ENCODE measurements around the gene FILIP1.

The FILIP1 gene

DNA sequence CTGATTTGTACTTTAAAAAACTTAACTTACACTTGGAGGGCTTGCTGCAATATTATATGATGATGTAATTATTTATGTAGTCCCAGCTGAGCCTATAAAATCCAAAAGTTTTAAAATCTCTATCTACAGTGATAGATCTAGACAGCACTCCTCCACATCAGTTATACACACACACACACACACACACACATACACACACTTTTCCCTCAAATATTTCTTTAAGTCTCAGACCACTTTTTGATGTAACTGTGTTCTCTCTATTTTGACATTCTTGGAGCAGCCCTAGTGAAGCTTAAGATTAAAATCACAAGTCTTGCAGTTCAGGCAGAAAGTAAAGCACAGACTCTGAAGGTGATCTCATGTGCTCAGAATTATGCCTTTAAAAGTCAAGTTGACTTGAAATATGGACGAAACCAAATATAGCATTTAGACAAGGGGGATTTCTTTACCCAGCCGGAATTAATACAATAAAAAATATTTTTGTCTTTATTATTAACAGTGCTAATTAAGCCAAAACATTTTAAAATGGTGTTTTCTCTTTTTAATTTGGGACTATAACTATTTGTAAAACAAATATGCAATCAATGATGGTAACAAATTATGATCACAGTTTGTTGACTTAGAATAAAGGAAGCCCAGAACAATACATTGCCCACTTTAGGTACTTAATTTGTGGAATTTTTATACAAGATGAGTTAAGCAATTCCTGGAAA, 145.5 kb downstream of the FILIP1 start:
- no peak for DNase-seq (ENCODE audit: low spot score in 2 of 2)
- Mint-ChIP-seq H3K4me3 (no peak overlapping the region), H3K27ac (ENCODE audit: low read depth) (no peak overlapping the region), H3K36me3 (ENCODE audit: insufficient read depth) (no peaks in the 10 kb centered on the region), H3K4me1 (no peaks in the 10 kb centered on the region), H3K27me3 (peaks cover 21% of the 10 kb centered on the region), H3K9me3 (no peaks in the 10 kb centered on the region)
- ATAC-seq (replicated peaks; ENCODE audit: extremely low read depth, poor library complexity, severe bottlenecking), result no peak

DNA sequence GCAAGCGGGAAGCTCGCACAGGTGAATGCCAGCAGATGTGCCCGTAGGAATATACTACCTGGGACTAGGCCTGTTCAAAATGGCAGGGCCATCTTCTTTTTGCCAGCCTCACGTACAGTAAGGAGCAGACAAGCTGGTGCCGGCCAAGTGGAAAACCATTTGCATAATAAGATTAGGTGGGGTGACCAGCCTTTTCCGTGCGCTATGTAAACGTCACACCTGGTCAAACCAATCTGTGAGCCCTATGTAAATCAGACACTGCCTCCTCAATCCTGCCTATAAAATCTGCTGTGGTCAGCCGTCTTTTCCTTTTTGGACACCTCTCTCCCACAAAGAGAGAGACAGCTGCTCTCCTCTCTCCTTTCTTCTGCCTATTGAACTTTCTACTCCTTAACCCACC, 148.2 kb downstream of the FILIP1 start:
- no peak for ATAC-seq (replicated peaks; ENCODE audit: extremely low read depth, poor library complexity, severe bottlenecking)
- DNase-seq (ENCODE audit: low spot score in 2 of 2), result no peak
- H3K27ac Mint-ChIP-seq (ENCODE audit: low read depth), result no peak overlapping the region
- H3K27me3 Mint-ChIP-seq, result peaks cover 21% of the 10 kb centered on the region
- H3K9me3 Mint-ChIP-seq, result no peaks in the 10 kb centered on the region
- no peak overlapping the region for H3K4me3 Mint-ChIP-seq
- H3K4me1 Mint-ChIP-seq, result no peaks in the 10 kb centered on the region
- H3K36me3 Mint-ChIP-seq (ENCODE audit: insufficient read depth), result no peaks in the 10 kb centered on the region

DNA sequence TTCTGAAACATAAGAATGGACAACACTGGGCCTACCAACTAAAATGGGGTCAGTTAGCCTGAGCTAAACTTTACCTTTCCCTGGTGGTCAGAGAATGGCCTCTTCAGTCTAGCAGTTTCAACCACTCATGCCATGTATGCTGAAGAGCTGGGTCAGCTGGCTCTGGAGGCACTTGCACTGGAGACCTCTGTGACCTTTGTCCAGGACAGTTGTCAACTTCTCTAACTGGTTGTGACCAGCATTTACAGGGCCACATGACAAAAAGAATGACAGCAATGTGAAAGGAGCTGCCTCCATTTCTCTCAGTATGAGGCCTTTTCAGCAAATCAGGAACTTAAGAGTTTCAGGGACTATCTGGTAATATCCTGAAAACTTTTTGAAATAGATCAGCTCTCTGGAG, 149.1 kb downstream of the FILIP1 start:
- Mint-ChIP-seq H3K36me3 (ENCODE audit: insufficient read depth) (no peaks in the 10 kb centered on the region), H3K9me3 (no peaks in the 10 kb centered on the region), H3K4me3 (no peak overlapping the region), H3K27me3 (peaks cover 16% of the 10 kb centered on the region), H3K4me1 (no peaks in the 10 kb centered on the region), H3K27ac (ENCODE audit: low read depth) (no peak overlapping the region)
- no peak for DNase-seq (ENCODE audit: low spot score in 2 of 2)
- no peak for ATAC-seq (replicated peaks; ENCODE audit: extremely low read depth, poor library complexity, severe bottlenecking)

DNA sequence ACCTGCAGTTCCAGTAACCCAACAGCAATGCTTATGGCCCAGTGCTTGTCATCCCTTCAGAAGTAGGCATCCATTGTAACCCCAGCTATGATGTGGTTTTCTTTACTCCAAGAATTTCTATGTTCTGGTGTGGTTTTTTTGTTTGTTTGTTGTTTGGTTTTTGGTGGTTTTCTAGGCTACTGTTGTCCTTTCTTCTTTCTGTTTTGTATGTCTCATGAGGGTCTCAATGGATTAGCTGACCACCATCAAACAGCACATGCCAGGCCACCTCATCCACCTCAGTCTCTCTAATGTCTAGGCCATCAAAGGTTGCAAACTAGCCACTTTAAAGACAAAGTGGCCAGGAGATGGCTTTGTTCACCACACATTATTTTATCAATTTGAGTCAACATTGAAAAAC, 149.6 kb downstream of the FILIP1 start:
- H3K9me3 Mint-ChIP-seq, result no peaks in the 10 kb centered on the region
- no peak overlapping the region for H3K4me3 Mint-ChIP-seq
- peaks cover 11% of the 10 kb centered on the region for H3K27me3 Mint-ChIP-seq
- H3K4me1 Mint-ChIP-seq, result no peaks in the 10 kb centered on the region
- ATAC-seq (replicated peaks; ENCODE audit: extremely low read depth, poor library complexity, severe bottlenecking) (no peak), DNase-seq (ENCODE audit: low spot score in 2 of 2) (no peak)
- H3K36me3 Mint-ChIP-seq (ENCODE audit: insufficient read depth), result no peaks in the 10 kb centered on the region
- no peak overlapping the region for H3K27ac Mint-ChIP-seq (ENCODE audit: low read depth)

DNA sequence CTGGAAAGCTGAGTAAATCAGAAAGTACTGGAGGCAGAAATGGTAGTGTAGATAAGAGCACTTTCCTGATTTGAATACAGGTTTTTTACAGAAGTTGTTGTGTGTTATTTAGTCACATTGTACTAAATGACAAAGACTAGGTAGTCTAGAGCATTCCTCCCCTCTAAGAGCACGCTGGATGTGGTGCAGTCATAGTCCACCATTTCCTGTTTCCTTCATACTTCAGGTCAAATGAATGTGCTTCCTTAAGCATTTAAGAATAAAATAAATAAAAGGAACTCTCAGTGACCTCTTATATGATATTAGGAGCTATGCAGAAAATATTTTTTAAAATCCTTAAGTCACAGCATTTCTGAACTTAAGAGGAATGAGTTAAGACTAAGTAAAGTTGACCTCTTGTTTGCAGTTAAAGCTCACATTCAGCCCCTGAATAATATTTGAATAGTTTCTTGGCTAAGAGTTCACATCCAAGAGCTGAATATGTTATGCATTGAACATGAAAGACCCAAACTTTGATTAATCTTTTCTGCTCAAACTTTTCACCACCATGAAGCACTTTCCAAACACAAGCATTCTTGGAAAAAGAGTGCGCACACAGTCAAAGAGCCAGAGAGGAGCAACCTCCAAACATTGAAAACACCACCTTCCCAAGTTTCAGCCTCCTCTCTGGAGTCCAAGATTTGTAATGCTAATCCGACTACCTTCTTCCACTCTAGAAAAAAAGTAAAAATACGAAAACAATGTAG, 155.6 kb downstream of the FILIP1 start:
- Mint-ChIP-seq H3K27me3 (peaks cover 8% of the 10 kb centered on the region), H3K36me3 (ENCODE audit: insufficient read depth) (no peaks in the 10 kb centered on the region), H3K9me3 (no peaks in the 10 kb centered on the region), H3K27ac (ENCODE audit: low read depth) (no peak overlapping the region), H3K4me1 (peaks cover 5% of the 10 kb centered on the region), H3K4me3 (no peak overlapping the region)
- no peak for DNase-seq (ENCODE audit: low spot score in 2 of 2)
- no peak for ATAC-seq (replicated peaks; ENCODE audit: extremely low read depth, poor library complexity, severe bottlenecking)

DNA sequence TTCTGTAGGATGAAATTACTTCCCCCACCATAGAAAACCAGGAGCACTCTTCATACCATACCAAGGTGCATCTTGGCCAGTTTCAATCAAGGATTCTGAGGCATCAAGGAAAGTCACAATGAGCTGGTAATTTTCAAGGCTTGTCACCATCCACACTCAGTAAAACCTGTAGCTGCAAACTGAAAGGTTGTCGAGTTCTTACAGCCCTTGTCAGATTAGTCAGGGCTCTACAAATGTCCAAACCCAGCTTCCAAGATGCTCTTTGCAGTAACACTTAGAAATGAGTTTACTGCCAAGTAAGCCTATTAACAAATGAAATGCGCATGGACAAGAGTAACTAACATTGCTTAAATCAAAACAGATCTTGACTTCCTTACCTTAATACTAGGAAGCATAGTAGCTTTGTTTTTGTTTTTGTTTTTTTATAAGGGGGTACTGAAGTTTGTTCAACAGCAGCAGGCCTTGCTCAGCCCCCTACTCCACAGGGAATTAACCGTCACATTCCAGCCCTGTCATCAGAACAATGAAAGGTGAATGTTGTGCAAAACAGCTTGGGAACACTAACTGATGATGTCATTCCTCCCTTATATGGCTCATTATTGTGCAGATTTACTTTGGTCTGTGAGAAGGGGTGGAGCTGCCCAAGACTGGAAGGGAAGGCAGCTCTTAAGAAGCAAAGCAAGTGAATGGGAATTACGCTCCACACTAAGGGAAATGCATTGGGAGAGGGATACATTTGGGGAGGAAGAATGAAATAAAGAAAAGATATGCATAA, 159.1 kb downstream of the FILIP1 start:
- DNase-seq (ENCODE audit: low spot score in 2 of 2) (no peak), ATAC-seq (replicated peaks; ENCODE audit: extremely low read depth, poor library complexity, severe bottlenecking) (no peak)

DNA sequence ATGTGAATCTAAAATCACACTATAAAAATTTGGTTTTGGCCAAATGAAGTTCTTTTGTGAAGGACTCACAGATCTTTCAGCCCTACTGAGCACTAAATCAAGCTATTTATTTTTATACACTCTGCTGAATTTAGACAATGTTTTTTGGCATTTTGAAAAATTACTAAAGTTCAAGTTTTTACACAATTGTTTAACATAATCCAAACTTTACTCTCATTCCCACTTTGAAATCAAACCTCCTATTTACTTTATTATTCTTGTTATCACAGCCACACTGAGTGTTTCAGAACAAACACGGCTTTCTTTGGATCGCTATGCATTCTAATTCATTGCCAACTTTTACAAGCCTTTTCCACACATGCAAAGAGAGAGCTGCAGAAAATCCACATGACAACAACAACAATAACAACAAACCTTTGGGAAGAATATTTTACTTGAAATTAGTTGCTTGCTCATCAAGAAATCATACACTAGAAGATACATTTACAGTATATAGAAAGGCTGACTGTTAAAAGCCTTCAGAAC, 159.9 kb downstream of the FILIP1 start:
- Mint-ChIP-seq H3K27ac (ENCODE audit: low read depth) (no peak overlapping the region), H3K4me3 (no peak overlapping the region), H3K36me3 (ENCODE audit: insufficient read depth) (no peaks in the 10 kb centered on the region), H3K4me1 (peaks cover 5% of the 10 kb centered on the region), H3K27me3 (peaks cover 18% of the 10 kb centered on the region), H3K9me3 (no peaks in the 10 kb centered on the region)
- ATAC-seq (replicated peaks; ENCODE audit: extremely low read depth, poor library complexity, severe bottlenecking) (no peak), DNase-seq (ENCODE audit: low spot score in 2 of 2) (no peak)

More for the DNA sequence above, 159.1 kb downstream of the FILIP1 start:
- Mint-ChIP-seq H3K4me3 (no peak overlapping the region), H3K4me1 (peaks cover 5% of the 10 kb centered on the region), H3K36me3 (ENCODE audit: insufficient read depth) (no peaks in the 10 kb centered on the region), H3K27me3 (peaks cover 10% of the 10 kb centered on the region), H3K27ac (ENCODE audit: low read depth) (no peak overlapping the region), H3K9me3 (no peaks in the 10 kb centered on the region)

DNA sequence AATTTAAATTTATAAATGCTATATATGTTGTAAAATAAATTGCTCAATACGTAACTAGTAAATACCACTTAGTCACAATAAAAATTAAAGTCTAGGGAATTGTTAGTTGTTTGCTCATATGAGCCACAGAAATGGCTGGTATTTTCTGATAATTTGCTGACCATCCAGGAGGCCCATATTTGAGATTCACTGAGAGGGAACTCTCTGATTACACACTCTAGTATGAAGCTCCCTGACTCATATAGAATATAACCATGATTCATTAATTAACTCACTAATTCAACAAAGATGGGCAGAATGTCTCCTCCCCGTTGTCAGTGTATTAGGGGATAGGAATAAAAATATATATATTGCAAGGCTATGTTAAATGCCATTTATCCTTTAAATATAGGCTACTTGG, 162.4 kb downstream of the FILIP1 start:
- H3K36me3 Mint-ChIP-seq (ENCODE audit: insufficient read depth), result no peaks in the 10 kb centered on the region
- H3K4me3 Mint-ChIP-seq, result no peak overlapping the region
- peaks cover 10% of the 10 kb centered on the region for H3K27me3 Mint-ChIP-seq
- no peak overlapping the region for H3K27ac Mint-ChIP-seq (ENCODE audit: low read depth)
- H3K9me3 Mint-ChIP-seq, result no peaks in the 10 kb centered on the region
- ATAC-seq (replicated peaks; ENCODE audit: extremely low read depth, poor library complexity, severe bottlenecking) (no peak), DNase-seq (ENCODE audit: low spot score in 2 of 2) (no peak)
- no peaks in the 10 kb centered on the region for H3K4me1 Mint-ChIP-seq

DNA sequence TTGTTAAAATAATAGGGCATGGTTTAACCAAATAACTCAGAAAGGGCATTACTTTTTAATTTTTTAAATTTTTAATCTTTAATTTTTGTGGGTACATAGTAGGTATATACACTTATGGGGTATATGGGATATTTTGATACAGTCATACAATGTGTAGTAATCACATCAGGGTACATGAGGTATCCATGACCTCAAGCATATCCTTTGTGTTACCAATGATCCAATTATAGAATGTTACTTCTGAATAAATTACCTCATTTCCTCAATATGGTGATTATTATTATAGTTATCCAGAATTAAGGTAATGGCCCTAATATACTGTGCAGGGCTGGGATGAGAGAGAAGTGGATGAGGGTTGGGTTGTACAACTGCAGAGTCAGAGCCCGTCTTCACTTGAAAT, 163.9 kb downstream of the FILIP1 start:
- DNase-seq (ENCODE audit: low spot score in 2 of 2), result no peak
- no peaks in the 10 kb centered on the region for H3K9me3 Mint-ChIP-seq
- H3K27me3 Mint-ChIP-seq, result peaks cover 16% of the 10 kb centered on the region
- no peak for ATAC-seq (replicated peaks; ENCODE audit: extremely low read depth, poor library complexity, severe bottlenecking)
- no peaks in the 10 kb centered on the region for H3K4me1 Mint-ChIP-seq
- H3K4me3 Mint-ChIP-seq, result no peak overlapping the region
- H3K27ac Mint-ChIP-seq (ENCODE audit: low read depth), result no peak overlapping the region
- H3K36me3 Mint-ChIP-seq (ENCODE audit: insufficient read depth), result no peaks in the 10 kb centered on the region

DNA sequence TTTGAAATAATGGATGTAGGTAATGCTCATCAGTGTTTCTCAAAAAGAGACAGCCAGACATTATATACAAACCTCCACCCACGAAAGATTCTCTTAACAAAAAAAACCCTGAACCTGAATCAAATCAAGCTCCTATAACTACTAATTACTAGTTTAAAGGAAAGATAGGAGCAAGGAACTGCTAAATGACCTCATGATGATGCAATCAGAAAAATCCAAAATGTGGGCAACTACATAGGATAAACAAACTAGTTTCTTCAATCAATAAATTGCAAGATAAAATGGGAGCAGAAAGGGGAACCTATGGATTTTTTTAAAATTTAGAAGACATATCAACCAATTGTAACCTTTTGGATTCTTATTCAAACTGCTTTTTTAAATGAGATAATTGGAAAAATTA, 165.8 kb downstream of the FILIP1 start:
- ATAC-seq (replicated peaks; ENCODE audit: extremely low read depth, poor library complexity, severe bottlenecking), result no peak
- no peak overlapping the region for H3K27ac Mint-ChIP-seq (ENCODE audit: low read depth)
- no peaks in the 10 kb centered on the region for H3K9me3 Mint-ChIP-seq
- no peaks in the 10 kb centered on the region for H3K36me3 Mint-ChIP-seq (ENCODE audit: insufficient read depth)
- H3K4me3 Mint-ChIP-seq, result no peak overlapping the region
- no peaks in the 10 kb centered on the region for H3K4me1 Mint-ChIP-seq
- H3K27me3 Mint-ChIP-seq, result peaks cover 19% of the 10 kb centered on the region
- no peak for DNase-seq (ENCODE audit: low spot score in 2 of 2)

DNA sequence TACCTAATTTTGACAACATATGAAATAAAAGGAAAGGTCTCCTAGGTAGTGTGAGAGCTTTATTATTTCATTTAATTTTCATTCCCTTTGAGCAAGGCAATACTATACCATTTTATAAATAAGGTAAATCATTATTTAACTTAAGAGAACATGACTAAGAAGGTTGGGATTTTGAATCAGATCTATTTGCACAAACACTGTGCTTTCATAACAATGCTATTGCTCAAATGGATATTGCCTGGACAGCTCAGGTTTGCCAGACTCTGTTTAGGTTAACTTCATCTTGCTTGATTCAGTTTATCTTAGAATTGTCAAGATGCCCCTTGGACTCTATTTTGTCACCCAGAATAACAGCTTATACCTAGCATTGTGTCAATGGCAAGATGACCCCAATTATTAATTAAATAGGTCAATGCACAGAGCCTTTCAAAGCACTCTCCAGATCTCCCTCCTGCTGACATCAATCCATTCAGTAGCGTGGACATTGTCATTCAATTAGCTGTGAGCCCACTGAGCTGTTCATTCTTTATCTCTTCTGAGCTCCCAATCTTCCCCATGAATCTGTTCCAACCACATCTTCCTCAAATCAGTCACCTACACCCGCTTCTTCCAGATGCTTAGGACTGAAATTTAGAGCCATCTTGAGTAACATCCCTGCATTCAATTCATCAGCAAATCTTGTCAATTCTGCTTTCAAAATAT, 166.9 kb downstream of the FILIP1 start:
- no peaks in the 10 kb centered on the region for H3K4me1 Mint-ChIP-seq
- no peaks in the 10 kb centered on the region for H3K9me3 Mint-ChIP-seq
- peaks cover 19% of the 10 kb centered on the region for H3K27me3 Mint-ChIP-seq
- no peak overlapping the region for H3K4me3 Mint-ChIP-seq
- DNase-seq (ENCODE audit: low spot score in 2 of 2), result no peak
- no peak for ATAC-seq (replicated peaks; ENCODE audit: extremely low read depth, poor library complexity, severe bottlenecking)
- H3K27ac Mint-ChIP-seq (ENCODE audit: low read depth), result no peak overlapping the region
- no peaks in the 10 kb centered on the region for H3K36me3 Mint-ChIP-seq (ENCODE audit: insufficient read depth)

DNA sequence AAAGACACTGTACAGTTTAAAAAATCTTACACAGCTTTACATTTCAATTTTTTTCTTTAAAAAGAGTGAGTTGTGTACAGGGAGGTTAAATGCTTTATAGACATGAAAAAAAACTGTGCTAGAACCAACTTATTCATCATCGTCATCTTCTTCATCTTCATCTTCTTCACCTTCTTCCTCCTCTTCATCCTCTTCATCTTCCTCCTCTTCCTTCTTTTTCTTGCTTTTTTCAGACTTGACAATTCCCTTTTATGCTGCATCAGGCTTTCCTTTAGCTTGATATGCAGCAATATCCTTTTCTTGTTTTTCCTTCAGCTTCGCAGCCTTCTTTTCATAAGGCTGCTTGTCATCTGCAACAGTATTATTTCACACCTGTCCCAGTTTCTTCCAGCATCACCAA, 174.7 kb downstream of the FILIP1 start:
- peaks cover 2% of the 10 kb centered on the region for H3K36me3 Mint-ChIP-seq (ENCODE audit: insufficient read depth)
- peaks cover 32% of the 10 kb centered on the region for H3K27me3 Mint-ChIP-seq
- no peak overlapping the region for H3K4me3 Mint-ChIP-seq
- ATAC-seq (replicated peaks; ENCODE audit: extremely low read depth, poor library complexity, severe bottlenecking), result no peak
- H3K4me1 Mint-ChIP-seq, result no peaks in the 10 kb centered on the region
- H3K27ac Mint-ChIP-seq (ENCODE audit: low read depth), result no peak overlapping the region
- no peak for DNase-seq (ENCODE audit: low spot score in 2 of 2)
- H3K9me3 Mint-ChIP-seq, result no peaks in the 10 kb centered on the region
